ENCODE results near the gene NRBF2.

The NRBF2 gene

DNA sequence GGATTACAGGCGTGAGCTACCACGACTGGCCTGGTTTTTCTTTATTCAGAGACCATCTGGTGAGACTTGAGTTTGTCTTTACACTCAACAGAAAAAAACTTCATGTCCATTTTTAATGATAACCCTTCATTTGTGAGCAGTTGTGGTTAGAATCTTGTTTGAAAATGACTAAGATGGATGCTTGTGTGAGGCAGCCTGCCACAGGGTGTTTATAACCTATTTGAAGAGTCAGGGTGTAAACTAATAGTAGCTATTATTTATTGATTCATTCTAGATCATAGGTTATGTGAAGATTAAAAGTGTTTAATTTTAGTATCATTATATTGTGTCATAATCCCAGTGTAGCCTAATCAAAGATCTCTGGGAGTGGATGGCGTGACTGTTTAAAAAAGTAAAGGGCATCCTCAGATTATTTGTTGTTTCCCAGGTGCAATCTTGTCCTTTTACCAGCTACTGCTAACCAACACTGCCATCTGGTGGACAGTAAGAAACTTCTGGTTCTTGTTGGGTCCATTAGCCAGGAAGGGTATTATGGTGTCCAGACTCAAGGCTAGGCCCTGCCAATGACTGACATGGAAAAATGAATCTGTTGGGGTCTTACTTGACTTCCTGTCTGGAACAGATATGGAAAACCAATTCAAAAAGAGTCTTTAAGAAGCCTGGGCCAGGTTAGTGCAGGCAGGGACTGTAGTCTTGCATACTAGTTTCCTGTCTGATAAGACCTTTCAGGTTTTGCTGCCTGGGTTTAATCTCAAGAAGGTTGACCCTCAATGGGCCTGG, 24.9 kb downstream of the NRBF2 start:
- peak; percentile 22 for DNase-seq (ENCODE audit: low read depth, low spot score)

DNA sequence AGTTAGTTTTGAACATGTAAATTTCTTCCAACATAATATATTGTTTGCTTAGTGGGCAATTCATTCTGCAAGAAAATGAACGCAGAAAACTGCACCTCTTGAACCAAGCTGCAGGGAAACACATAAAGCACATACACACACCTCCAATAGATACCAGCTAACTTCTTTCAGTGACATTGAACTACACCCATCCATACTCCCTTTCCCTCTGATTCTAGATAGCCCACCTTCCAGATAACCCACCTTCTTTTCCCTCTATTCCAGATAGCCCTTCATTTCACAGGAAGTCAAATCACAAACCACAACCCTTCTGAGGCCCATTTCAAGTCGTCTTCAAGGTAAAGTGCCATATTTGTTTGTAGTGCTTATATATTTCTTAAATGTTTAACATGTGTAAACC, 28.5 kb downstream of the NRBF2 start:
- no peak for DNase-seq (ENCODE audit: low read depth, low spot score)

DNA sequence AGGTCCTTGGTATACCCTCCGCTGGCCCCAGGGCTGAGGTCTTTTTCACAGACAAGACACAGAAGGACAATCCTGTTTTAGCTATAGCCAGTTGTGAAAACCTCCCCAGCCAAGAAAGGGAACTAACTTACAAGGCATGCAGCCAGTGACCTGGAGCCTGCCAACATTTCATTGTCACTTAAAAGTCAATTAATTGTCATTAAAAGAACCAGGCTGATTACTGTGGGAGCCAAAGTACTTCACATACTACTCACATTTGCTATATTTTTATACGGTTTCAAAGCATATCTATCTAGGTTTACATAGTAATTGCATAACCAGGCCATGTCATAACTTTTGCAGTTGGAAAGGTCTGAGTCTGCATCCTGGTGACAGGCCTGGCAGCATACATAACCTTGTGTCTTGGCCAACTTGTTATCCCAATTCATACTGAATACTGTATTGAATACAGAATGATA, 31.1 kb downstream of the NRBF2 start:
- DNase-seq (ENCODE audit: low read depth, low spot score): no peak

GRCh38 chr10:63165249-63165648, 32.1 kb downstream of the NRBF2 start:
- no peak for DNase-seq (ENCODE audit: low read depth, low spot score)

- no peak for DNase-seq (ENCODE audit: low read depth, low spot score)
Measured at GRCh38 chr10:63166742-63167258, 33.7 kb downstream of the NRBF2 start.

GRCh38 chr10:63168821-63169462, 35.8 kb downstream of the NRBF2 start:
- DNase-seq (ENCODE audit: low read depth, low spot score): no peak

GRCh38 chr10:63169624-63170023, 36.5 kb downstream of the NRBF2 start:
- DNase-seq (ENCODE audit: low read depth, low spot score): no peak

GRCh38 chr10:63171255-63171855, 38.2 kb downstream of the NRBF2 start:
- no peak for DNase-seq (ENCODE audit: low read depth, low spot score)

- DNase-seq (ENCODE audit: low read depth, low spot score): no peak
Measured at GRCh38 chr10:63171926-63172325, 38.8 kb downstream of the NRBF2 start.

- DNase-seq (ENCODE audit: low read depth, low spot score): no peak
Measured at GRCh38 chr10:63173468-63174232, 40.5 kb downstream of the NRBF2 start.

GRCh38 chr10:63175534-63175933, 42.4 kb downstream of the NRBF2 start:
- DNase-seq (ENCODE audit: low read depth, low spot score): no peak

- DNase-seq (ENCODE audit: low read depth, low spot score): no peak
Measured at GRCh38 chr10:63192826-63193225, 59.7 kb downstream of the NRBF2 start.

DNA sequence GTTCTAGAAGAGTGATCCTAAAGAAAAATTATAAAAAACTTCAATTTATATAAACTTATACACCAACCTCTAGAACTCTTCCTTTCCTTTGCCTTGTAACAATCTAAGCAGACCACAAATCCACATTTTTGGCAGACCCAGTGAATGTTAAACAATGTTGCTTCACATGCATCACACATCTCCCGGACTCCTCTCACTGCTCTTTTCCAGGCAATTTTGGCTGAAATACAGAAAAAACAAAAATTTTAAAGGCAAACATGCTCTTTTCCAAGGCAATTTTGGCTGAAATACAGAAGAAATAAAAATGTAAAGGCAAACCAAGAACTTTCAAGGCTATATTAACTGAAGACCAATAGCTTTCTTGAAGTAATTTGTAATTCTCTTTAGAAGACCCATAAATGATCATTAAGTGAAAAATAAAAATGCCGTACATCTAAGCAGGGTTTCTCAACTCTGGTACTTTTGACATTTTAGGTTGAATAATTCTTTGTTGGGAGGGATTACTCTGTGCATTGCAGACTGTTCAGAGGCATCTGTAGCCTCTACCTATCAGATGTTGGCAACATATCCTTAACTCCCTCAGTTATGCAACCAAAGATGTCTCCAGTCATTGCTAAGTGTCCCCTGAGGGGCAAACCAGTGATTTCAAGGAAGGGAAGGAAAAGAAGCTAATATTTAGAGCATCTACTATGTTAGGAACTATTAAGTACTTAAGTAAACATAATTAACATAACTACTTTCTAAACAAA, 64.4 kb downstream of the NRBF2 start:
- DNase-seq (ENCODE audit: low read depth, low spot score): no peak

GRCh38 chr10:63199716-63200115, 66.6 kb downstream of the NRBF2 start:
- no peak for DNase-seq (ENCODE audit: low read depth, low spot score)

- no peak for DNase-seq (ENCODE audit: low read depth, low spot score)
Measured at GRCh38 chr10:63200431-63200830, 67.3 kb downstream of the NRBF2 start.

DNA sequence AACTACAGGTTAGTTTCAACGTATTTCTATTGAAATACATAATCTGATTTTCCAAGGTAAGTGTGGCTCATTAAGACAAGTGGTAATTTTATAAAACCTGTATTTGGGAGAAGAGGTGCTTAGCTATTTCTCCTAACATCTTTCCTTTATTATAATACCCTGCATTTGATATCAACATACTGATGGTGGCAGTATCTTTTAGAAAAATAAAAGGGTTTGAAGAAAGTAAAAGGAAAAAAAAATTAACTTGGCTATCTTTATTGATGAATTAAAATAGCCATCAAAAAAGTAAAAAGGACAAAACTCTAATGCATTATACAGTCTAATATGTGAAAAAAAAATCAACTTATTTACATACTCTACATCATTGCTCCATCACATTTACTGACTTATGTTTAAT, 68.0 kb downstream of the NRBF2 start:
- DNase-seq (ENCODE audit: low read depth, low spot score): no peak
